GM18508 (cell line): ENCODE results near the gene PPP6R2.
"Not testable (repeated sequence)": the region's sequence is repeated elsewhere in the genome, so short reads cannot be mapped to it uniquely, and the experiment has no call there.

Experiments used
- ATAC-seq: cut with Tn5 transposase; IDR thresholded peaks from one replicate; pipeline ENCODE4 v1.9.1; 2021; ENCODE audit warnings: moderate number of reproducible peaks; ENCODE audit not compliant: insufficient read depth, unreplicated experiment

PPP6R2 gene

GRCh38 chr22:50317178-50317577, 25.9 kb upstream of the PPP6R2 start:
- ATAC-seq: no peak

DNA sequence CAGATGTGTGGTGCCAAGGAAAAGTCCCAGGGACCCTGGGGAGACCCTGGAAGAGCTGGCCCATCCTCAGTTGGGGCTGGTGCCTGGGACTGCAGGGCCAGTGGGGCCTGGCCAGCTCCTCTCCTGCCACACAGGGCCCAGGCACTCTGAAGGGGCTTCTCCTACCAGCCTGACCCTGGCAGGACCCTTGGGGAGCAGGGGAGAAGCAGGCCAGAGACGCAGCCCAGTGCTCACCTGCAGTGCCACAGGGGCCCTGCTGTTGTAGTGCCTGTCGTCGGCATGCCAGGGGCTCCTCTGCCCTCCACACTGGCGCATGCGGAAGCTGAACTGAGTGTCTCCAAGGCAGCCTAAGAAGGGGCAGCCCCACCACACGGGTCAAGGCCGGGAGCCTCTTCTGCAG, 25.5 kb upstream of the PPP6R2 start:
- ATAC-seq: no peak

DNA sequence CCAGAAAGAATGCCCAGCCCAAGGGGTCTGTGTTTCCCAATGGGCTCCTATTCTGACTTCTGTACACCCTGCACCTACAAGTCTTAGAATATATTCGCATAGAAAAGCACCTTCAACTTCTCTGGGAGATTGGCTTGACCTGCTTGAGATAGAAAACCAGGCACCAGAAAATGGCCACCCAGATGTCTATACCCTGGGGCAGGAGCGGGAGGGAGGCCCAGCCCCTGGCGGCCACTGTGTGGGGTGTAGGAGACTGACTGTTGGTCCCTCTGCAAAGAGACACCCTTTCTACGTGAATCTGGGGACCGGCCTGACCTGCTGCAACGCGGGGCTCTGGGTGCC, 24.8 kb upstream of the PPP6R2 start:
- ATAC-seq: no peak

GRCh38 chr22:50318698-50319411, 24.3 kb upstream of the PPP6R2 start:
- no peak for ATAC-seq

DNA sequence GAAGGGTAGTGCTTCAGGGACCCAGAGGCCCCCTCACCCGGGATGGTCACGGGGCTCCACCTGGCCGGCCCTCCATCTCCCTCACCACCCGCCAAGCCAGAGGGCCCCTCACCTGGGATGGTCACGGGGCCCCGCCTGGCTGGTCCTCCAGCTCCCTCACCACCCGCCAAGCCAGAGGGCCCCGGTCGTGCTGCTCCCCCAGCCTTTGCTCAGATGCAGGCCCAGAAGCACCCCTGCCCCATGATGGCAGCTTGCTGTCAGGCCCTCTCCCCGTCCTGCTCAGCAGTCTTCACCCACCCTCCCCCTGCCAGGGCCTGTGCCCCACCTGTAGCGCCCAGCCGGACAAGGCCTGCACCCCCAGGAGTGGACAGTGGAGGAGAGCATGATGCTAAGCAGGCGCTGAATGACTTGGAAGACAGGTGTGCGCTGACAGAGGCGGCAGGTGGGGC, 23.6 kb upstream of the PPP6R2 start:
- no peak for ATAC-seq

DNA sequence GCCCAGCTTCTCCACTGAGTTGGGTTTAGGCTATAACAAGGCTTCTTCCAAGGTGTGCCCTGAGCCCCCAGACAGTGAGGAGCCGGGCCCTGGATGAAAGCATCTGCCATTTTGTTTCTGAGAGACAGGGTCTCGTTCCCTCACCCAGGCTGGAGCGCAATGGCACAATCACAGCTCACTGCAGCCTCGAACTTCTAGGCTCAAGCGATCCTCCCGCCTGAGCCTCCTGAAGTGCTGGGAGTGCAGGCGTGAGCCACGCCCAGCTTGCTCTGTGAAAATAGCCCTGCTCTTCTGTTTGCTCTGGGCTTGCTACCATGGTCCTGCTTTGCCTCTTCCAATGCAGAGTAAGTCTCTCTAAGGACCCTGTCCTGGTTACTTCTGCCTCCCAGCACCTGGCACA, 23.0 kb upstream of the PPP6R2 start:
- ATAC-seq: no peak

DNA sequence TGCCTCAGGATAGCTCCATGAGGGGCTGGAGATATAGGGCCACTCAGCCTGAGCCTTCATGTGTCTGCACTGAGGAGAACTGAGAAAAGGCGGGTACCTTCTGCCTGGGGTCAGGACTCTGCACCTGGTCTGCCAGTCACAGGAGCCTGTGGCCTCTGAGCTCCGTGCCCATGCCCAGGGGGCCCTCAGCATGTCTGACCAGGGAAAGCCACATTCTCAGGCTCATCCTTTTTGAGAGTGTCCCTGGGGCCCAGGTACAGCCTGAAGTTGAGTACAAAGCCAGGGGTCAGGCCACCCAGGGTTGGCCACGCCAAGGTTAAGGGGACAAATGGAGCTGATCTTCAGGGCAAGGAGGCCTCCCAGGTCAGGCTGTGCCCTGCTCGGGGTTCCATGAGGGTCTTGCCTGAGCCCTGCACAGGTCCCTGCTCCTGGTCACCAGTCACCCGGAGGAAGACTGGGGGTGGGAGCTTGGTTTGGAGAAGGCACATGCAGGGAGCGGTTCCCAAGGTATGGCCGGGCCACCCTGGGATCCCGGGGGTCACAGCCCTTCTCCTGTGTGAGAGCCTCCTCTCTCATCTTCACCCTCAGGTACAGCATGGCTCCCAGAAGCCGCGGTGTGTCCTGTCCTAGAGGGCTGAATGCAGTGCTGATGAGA, 22.3 kb upstream of the PPP6R2 start:
- no peak for ATAC-seq

GRCh38 chr22:50322382-50323104, 20.6 kb upstream of the PPP6R2 start:
- not testable (repeated sequence) for ATAC-seq

DNA sequence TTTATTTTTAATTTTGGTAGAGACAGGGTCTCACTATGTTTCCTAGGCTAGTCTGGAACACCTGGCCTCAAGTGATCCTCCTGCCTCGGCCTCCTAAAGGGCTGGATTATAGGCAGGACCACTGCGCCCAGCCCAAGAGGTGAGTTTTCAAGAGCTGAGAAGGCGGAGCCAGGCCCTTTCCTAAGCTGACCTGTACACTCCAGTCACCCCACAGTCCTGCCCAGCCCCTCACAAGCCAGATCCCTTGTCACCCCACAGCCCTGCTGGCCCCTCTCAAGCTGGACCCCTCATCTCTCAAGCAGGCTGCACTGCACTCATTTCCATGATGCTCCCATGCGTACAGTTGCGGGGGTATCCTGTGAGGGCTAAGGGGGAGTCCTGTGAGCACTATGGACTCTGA, 19.2 kb upstream of the PPP6R2 start:
- ATAC-seq: no peak

DNA sequence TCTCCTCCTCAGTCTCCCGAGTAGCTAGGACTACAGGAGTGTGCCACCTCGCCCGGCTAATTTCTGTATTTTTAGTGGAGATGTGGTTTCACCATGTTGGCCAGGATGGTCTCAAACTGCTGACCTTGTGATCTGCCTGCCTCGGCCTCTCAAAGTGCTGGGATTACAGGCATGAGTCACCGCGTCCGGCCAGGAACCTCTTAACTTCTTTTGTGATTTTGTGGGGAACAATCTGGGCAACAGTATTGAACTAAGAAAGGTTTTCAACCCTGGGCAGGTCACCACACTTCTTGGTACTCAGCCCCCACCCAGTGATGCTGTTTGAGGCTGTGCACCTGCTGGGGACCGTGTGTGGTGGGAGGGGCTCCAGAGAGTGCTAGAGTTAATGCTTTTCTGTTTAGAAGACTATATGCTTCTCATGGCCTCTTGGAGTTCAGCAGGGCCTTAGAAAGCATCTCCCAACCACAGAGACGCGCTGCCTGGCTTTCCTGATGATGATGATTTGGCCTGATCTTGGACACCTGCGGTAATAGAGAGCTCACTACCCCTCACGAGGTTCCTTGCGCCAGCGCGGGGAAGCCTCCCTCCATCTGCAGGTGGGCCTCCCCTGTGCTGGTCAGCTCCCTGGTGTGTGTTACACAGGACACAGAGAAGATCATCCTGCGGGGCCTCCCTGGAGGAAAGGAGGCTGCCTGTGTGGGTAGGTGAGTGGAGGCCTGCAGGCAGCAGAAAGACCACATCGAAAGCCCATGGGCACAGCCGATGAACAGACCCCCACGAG, 17.5 kb upstream of the PPP6R2 start:
- ATAC-seq: no peak

GRCh38 chr22:50326225-50326955, 16.7 kb upstream of the PPP6R2 start:
- ATAC-seq: no peak

GRCh38 chr22:50326956-50327710, 16.0 kb upstream of the PPP6R2 start, which contains the start of gene DENND6B:
Gene DENND6B (minus strand): TSS chr22:50327012. CDS start chr22:50326988, 24 bp downstream.
- no peak for ATAC-seq

GRCh38 chr22:50327711-50328019, 15.5 kb upstream of the PPP6R2 start:
- no peak for ATAC-seq

- no peak for ATAC-seq
Measured at GRCh38 chr22:50329236-50329635, 13.9 kb upstream of the PPP6R2 start.

- not testable (repeated sequence) for ATAC-seq
Measured at GRCh38 chr22:50334433-50334832, 8.7 kb upstream of the PPP6R2 start.

DNA sequence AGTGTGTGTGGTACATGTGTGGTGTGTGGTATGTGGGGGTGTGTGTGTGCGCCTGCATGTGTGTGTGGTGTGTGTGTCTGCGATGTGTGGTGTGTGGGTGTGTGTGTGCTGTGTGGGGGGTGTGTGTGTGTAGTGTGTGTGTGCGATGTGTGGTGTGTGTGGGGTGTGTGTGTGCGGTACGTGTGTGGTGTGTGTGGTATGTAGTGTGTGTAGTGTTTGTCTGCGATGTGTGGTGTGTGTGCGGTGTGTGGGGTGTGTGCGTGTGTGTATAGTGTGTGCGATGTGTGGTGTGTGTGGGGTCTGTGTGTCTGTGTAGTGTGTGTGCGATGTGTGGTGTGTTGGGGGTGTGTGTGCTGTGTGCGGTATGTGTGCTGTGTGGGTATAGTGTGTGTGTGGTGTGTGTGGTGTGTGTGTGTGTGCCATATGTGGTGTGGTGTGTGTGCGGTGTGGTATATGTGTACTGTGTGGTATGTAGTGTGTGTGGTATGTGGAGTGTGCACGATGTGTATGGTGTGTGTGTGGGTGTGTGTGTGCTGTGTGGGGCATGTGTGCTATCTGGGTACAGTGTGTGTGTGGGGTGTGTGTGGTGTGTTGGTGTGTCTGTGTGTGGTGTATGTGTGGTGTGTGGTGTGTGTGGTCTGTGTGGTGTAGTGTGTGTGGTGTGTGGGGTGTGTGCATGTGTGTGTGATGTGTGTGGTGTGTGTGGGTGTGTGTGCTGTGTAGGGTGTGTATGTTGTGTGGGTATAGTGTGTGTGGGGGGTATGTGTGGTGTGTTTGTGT, 5.7 kb upstream of the PPP6R2 start:
- ATAC-seq: no peak

GRCh38 chr22:50338042-50338573, 5.0 kb upstream of the PPP6R2 start:
- ATAC-seq: no peak

- ATAC-seq: no peak
Measured at GRCh38 chr22:50338860-50339462, 4.2 kb upstream of the PPP6R2 start.
